H1 (cell line): ENCODE results near the gene ADCY7. TPM values are rescaled to one million over a fixed set of nuclear protein-coding genes. Genes with fewer than 3 reads are reported as not detected.
A peak's percentile ranks its signal among the peaks of the same experiment; 100 is the strongest.

Source experiments
- CTCF ChIA-PET: fragments of 300-600 bp; sonication (Branson Sonifier 250); formaldehyde crosslinking; loops from one replicate; lab custom pipeline; 2021; ENCODE audit not compliant: partially characterized antibody; lab: Charles Lee
- POLR2A ChIA-PET: fragments of 300-600 bp; sonication (Branson Sonifier 250); formaldehyde crosslinking; loops from one replicate; lab custom pipeline; 2021; ENCODE audit warnings: inconsistent platforms; ENCODE audit not compliant: partially characterized antibody; lab: Charles Lee
- DNase-seq, 2 experiments: peaks; one replicate each; pipeline versions ENCODE4 v3.0.0 to v3.0.0-alpha.2; 2010 to 2022; ENCODE audit warnings: low spot score in 2 of 2, low read depth in 1 of 2, mixed read lengths in 1 of 2
- FAIRE-seq: peaks from 2 replicates; lab custom pipeline; 2011; peaks lifted over from hg19 to GRCh38; lab: Jason Lieb, UNC
- H2AFZ ChIP-seq: 2 replicates; pipeline ENCODE4 v1.8.1; 2012; ENCODE audit warnings: low read length, inconsistent platforms
- H2AK5ac ChIP-seq: 2 replicates; pipeline ENCODE4 v1.6.1; 2013; ENCODE audit warnings: low read depth, low read length
- H2BK120ac ChIP-seq: replicated peaks from 2 replicates; pipeline ENCODE3; 2013; ENCODE audit warnings: low read depth, low read length, inconsistent platforms
- H2BK12ac ChIP-seq: 2 replicates; pipeline ENCODE4 v1.6.1; 2013; ENCODE audit warnings: low read depth, low read length
- H2BK15ac ChIP-seq: 2 replicates; pipeline ENCODE4 v1.6.1; 2013; ENCODE audit warnings: low read length
- H2BK20ac ChIP-seq: 2 replicates; pipeline ENCODE4 v1.6.1; 2013; ENCODE audit warnings: low read length
- H2BK5ac ChIP-seq: 2 replicates; pipeline ENCODE4 v1.6.1; 2013; ENCODE audit warnings: low read depth, low read length
- H3K14ac ChIP-seq: 2 replicates; pipeline ENCODE4 v1.6.1; 2013; ENCODE audit warnings: inconsistent platforms; ENCODE audit not compliant: insufficient read length
- H3K18ac ChIP-seq: 2 replicates; pipeline ENCODE4 v1.6.1; 2013; ENCODE audit warnings: low read length; ENCODE audit errors: extremely low read depth
- H3K23ac ChIP-seq: 2 replicates; pipeline ENCODE4 v1.6.1; 2013; ENCODE audit warnings: inconsistent platforms; ENCODE audit not compliant: insufficient read length
- H3K23me2 ChIP-seq: 2 replicates; pipeline ENCODE4 v1.6.1; 2013; ENCODE audit warnings: low read depth, low read length
- H3K27ac ChIP-seq: 2 replicates; pipeline ENCODE4 v1.6.1; 2011; ENCODE audit warnings: low read depth, low read length, inconsistent platforms
- H3K27me3 ChIP-seq, 4 experiments: replicated peaks in 1 of 4; 1 replicate in 1 of 4; 2 replicates in 3 of 4; pipeline versions ENCODE4 v1.6.1 to v1.8.1; 2011 to 2013; ENCODE audit warnings: low read length in 3 of 4, mild to moderate bottlenecking in 3 of 4, inconsistent platforms in 2 of 4, mixed read lengths in 2 of 4, moderate library complexity in 1 of 4; ENCODE audit not compliant: control insufficient read depth in 3 of 4, insufficient read depth in 3 of 4; ENCODE audit errors: extremely low read depth in 1 of 4
- H3K36me3 ChIP-seq, 4 experiments: 2 replicates each; pipeline versions ENCODE4 v1.6.1 to v1.8.1; 2011 to 2013; ENCODE audit warnings: mild to moderate bottlenecking in 4 of 4, low read length in 3 of 4, moderate library complexity in 2 of 4, control low read depth in 1 of 4, inconsistent platforms in 1 of 4; ENCODE audit not compliant: insufficient read depth in 4 of 4, control insufficient read depth in 2 of 4
- H3K4ac ChIP-seq: replicated peaks from 2 replicates; pipeline ENCODE3; 2013; ENCODE audit warnings: low read length, low read depth, mixed read lengths, inconsistent platforms; ENCODE audit not compliant: insufficient read length
- H3K4me1 ChIP-seq, 4 experiments: replicated peaks in 1 of 4; 1 replicate in 1 of 4; 2 replicates in 3 of 4; pipeline versions ENCODE4 v1.6.1 to v1.8.1; 2011 to 2013; ENCODE audit warnings: low read length in 3 of 4, inconsistent platforms in 2 of 4, mixed read lengths in 1 of 4; ENCODE audit not compliant: insufficient read depth in 4 of 4, control insufficient read depth in 3 of 4
- H3K4me2 ChIP-seq, 2 experiments: 2 replicates each; pipeline versions ENCODE4 v1.6.1 to v1.8.1; 2011 to 2013; ENCODE audit warnings: low read depth in 2 of 2, low read length in 2 of 2, control low read depth in 1 of 2, inconsistent platforms in 1 of 2, mild to moderate bottlenecking in 1 of 2; ENCODE audit not compliant: insufficient read depth in 1 of 2
- H3K4me3 ChIP-seq, 4 experiments: fragments of 200-600, 300-600 bp in 1 of 4; sonication (generic), shearing (Covaris generic), sonication (Bioruptor Twin) in 1 of 4; 2 replicates each; pipeline versions ENCODE4 v1.5.1 to v1.8.1; 2011 to 2016; ENCODE audit warnings: low read length in 4 of 4, low read depth in 3 of 4, control low read depth in 2 of 4, inconsistent platforms in 2 of 4, mild to moderate bottlenecking in 2 of 4, mixed read lengths in 1 of 4, moderate library complexity in 1 of 4; ENCODE audit not compliant: insufficient read depth in 2 of 4; ENCODE audit errors: extremely low read depth in 1 of 4
- H3K56ac ChIP-seq: replicated peaks from 2 replicates; pipeline ENCODE3; 2013; ENCODE audit warnings: low read depth, mild to moderate bottlenecking, mixed read lengths, low read length, inconsistent platforms; ENCODE audit not compliant: insufficient read length
- H3K79me1 ChIP-seq: 2 replicates; pipeline ENCODE4 v1.6.1; 2013; ENCODE audit warnings: low read depth, low read length, control low read depth
- H3K79me2 ChIP-seq, 2 experiments: 2 replicates each; pipeline versions ENCODE4 v1.6.1 to v1.8.1; 2012 to 2013; ENCODE audit warnings: low read length in 2 of 2, mild to moderate bottlenecking in 2 of 2, inconsistent platforms in 1 of 2; ENCODE audit not compliant: insufficient read depth in 2 of 2, control insufficient read depth in 1 of 2
- H3K9ac ChIP-seq, 4 experiments: replicated peaks in 1 of 4; 1 replicate in 1 of 4; 2 replicates in 3 of 4; pipeline versions ENCODE4 v1.6.1 to v1.8.1; 2011 to 2013; ENCODE audit warnings: low read depth in 3 of 4, low read length in 3 of 4, control low read depth in 2 of 4, mild to moderate bottlenecking in 2 of 4, moderate library complexity in 2 of 4, inconsistent platforms in 1 of 4; ENCODE audit errors: extremely low read depth in 1 of 4
- H3K9me3 ChIP-seq, 2 experiments: 2 replicates each; pipeline versions ENCODE4 v1.6.1 to v1.8.1; 2012 to 2013; ENCODE audit warnings: mild to moderate bottlenecking in 2 of 2, moderate library complexity in 2 of 2, control low read depth in 1 of 2, inconsistent platforms in 1 of 2, low read depth in 1 of 2, low read length in 1 of 2, mixed read lengths in 1 of 2; ENCODE audit not compliant: insufficient read depth in 2 of 2
- H4K20me1 ChIP-seq, 2 experiments: replicated peaks in 1 of 2; 2 replicates each; pipeline versions ENCODE3 to v1.8.1; 2011 to 2013; ENCODE audit warnings: inconsistent platforms in 2 of 2, low read length in 2 of 2, mild to moderate bottlenecking in 1 of 2; ENCODE audit not compliant: insufficient read depth in 2 of 2, control insufficient read depth in 1 of 2
- H4K5ac ChIP-seq: 2 replicates; pipeline ENCODE4 v1.6.1; 2013; ENCODE audit warnings: low read length, low read depth, mixed read lengths, inconsistent platforms; ENCODE audit not compliant: insufficient read length
- H4K8ac ChIP-seq: 2 replicates; pipeline ENCODE4 v1.8.0; 2013; ENCODE audit warnings: mild to moderate bottlenecking, moderate library complexity, low read length, inconsistent platforms; ENCODE audit not compliant: insufficient read depth; ENCODE audit errors: extremely low read depth
- H4K91ac ChIP-seq: replicated peaks from 2 replicates; pipeline ENCODE3; 2013; ENCODE audit warnings: low read length, mixed read lengths, inconsistent platforms; ENCODE audit not compliant: insufficient read length
- CTCF ChIP-seq, 3 experiments: IDR thresholded peaks; 1 replicate in 2 of 3; 2 replicates in 1 of 3; pipeline versions ENCODE4 v1.5.1 to v1.6.1; 2011; ENCODE audit warnings: low read length in 3 of 3, mild to moderate bottlenecking in 3 of 3, inconsistent platforms in 2 of 3, low read depth in 1 of 3, moderate library complexity in 1 of 3; ENCODE audit not compliant: insufficient read depth in 1 of 3; ENCODE audit errors: control extremely low read depth in 1 of 3
- RAD21 ChIP-seq, 2 experiments: IDR thresholded peaks in 1 of 2; conservative IDR thresholded peaks in 1 of 2; 2 replicates each; pipeline ENCODE4 v1.6.1; 2011; ENCODE audit warnings: low read depth in 2 of 2, low read length in 2 of 2, improper control_type of control experiment in 1 of 2, inconsistent platforms in 1 of 2, mild to moderate bottlenecking in 1 of 2, moderate library complexity in 1 of 2
- SP4 ChIP-seq: IDR thresholded peaks from 2 replicates; pipeline ENCODE4 v1.6.1; 2012; ENCODE audit warnings: low read length, inconsistent platforms
- WGBS, 2 experiments: shearing (Covaris generic) in 1 of 2; methylation state at CpG; one replicate each; pipeline versions ENCODE4 v1.1.6 to v1.1.7; 2013 to 2015; ENCODE audit warnings: low lambda C conversion rate in 2 of 2, mixed read lengths in 2 of 2, inconsistent platforms in 1 of 2, low coverage in 1 of 2, missing lambda C conversion rate in 1 of 2; ENCODE audit not compliant: insufficient replicate concordance in 2 of 2, insufficient coverage in 1 of 2, insufficient read length in 1 of 2; ENCODE audit errors: extremely low coverage in 1 of 2, missing lambda C conversion rate in 1 of 2; 5-methylcytosine and 5-hydroxymethylcytosine counted together
- polyA plus RNA-seq, 7 experiments: library from polyadenylated mRNA; depleted of rRNA in 3 of 7; stranded (reverse) in 5 of 7; unstranded in 2 of 7; fragments of >200 nt in 5 of 7; fragments of 200-250 nt in 2 of 7; gene quantifications; 1 replicate in 5 of 7; 2 replicates in 1 of 7; 4 replicates in 1 of 7; pipeline versions ENCODE4 v1.2.1 to v1.2.3, GENCODE V29; 2011 to 2013; ENCODE audit warnings: missing spikeins in 2 of 7, mixed read lengths in 2 of 7
- total RNA-seq: library from RNA; stranded (reverse); fragmentation: NEBNext Ultra II Directional; extraction: Animal tissue kit (Norgen Biotek cat#: 25700); gene quantifications from 2 replicates; pipeline ENCODE4 v1.2.1, GENCODE V29; 2021

Gene ADCY7
- total and polyA plus RNA-seq, 2 of the 8 experiments (the other 6 are each of a cell fraction or from before 2014, with no cell fraction given) = 2.4 to 5.1 TPM

GRCh38 chr16:50326835-50327465, 60.6 kb downstream of the ADCY7 start:
- Histone ChIP-seq H2BK120ac (no peak overlapping the region), H3K36me3 (peaks cover 6 to 54% (median 30%) of the 10 kb centered on the region in 4 experiments; a peak in 7 of 8 replicates), H2BK12ac (no peak overlapping the region), H4K8ac (no peak overlapping the region), H4K5ac (no peak overlapping the region), H3K18ac (no peak overlapping the region), H2BK15ac (no peak overlapping the region), H3K79me2 (no peaks in the 10 kb centered on the region), H3K27me3 (no peaks in the 10 kb centered on the region), H2AK5ac (no peak overlapping the region), H3K4me3 (no peak overlapping the region), H3K4me2 (no peak overlapping the region), H3K56ac (no peak overlapping the region), H3K23me2 (no peaks in the 10 kb centered on the region), H3K9ac (no peak overlapping the region), H2AFZ (no peak overlapping the region), H4K91ac (no peak overlapping the region), H3K4ac (no peak overlapping the region), H3K9me3 (no peaks in the 10 kb centered on the region), H3K27ac (no peak overlapping the region), H4K20me1 (peaks cover 2 to 5% of the 10 kb centered on the region in 2 experiments), H3K23ac (no peak overlapping the region), H3K79me1 (no peaks in the 10 kb centered on the region; the same call in 1 of the 2 replicates), H2BK20ac (no peak overlapping the region), H3K14ac (no peak overlapping the region), H3K4me1 (no peaks in the 10 kb centered on the region), H2BK5ac (no peak overlapping the region)
- ChIA-PET POLR2A (interaction anchor here (0.8 to 1.1 kb wide), 5 partner anchors 12 to 49 kb away, joined by 3 to 5 read pairs (median 4); no protein-coding TSS in a partner anchor), CTCF (interaction anchor here (0.6 to 7.5 kb wide), 29 partner anchors 10 to 351 kb away, joined by 3 to 92 read pairs (median 4); no protein-coding TSS in a partner anchor)
- FAIRE-seq (peak; percentile 79), DNase-seq (peak in 1 of 2 experiments; percentile 58)
- 84% methylated on average over 7 of the region's 7 CpGs; no CpG with 5 or more reads in 1 of the 2 experiments for WGBS, 2 experiments
- TF ChIP-seq CTCF (IDR thresholded peaks at IDR 0.05; ENCODE audit: control extremely low read depth in 1 of 3, insufficient read depth in 1 of 3, low read depth in 1 of 3, low read length in 3 of 3) (peak; percentile 43 to 72 (median 69)), SP4 (no peak), RAD21 (IDR thresholded peaks at IDR 0.05 in 1 of 2, conservative IDR thresholded peaks at IDR 0.05 in 1 of 2; ENCODE audit: low read depth in 2 of 2, low read length in 2 of 2) (peak; percentile 59 to 66)
